SU-DHL-6 (cell line): ENCODE measurements around the gene KCNC4.

Experiments used
- H2AFZ ChIP-seq: fragments of 200-600 bp; sonication (generic); 2 replicates; pipeline ENCODE4 v1.6.1; 2014; ENCODE audit warnings: low read depth, mild to moderate bottlenecking, moderate library complexity, mixed read lengths, antibody characterized with exemption, low read length; ENCODE audit not compliant: severe bottlenecking
- H3F3A ChIP-seq: fragments of 200-600 bp; shearing (Covaris generic); 2 replicates; pipeline ENCODE4 v1.6.0; 2016; ENCODE audit warnings: antibody characterized with exemption, mild to moderate bottlenecking; ENCODE audit not compliant: insufficient read depth
- H3K27ac ChIP-seq: fragments of 200-600 bp; sonication (generic); 2 replicates; pipeline ENCODE4 v1.5.1; 2016; ENCODE audit warnings: low read depth, mild to moderate bottlenecking, low read length, moderate library complexity, mixed read lengths
- H3K27me3 ChIP-seq: fragments of 200-600 bp; sonication (generic), shearing (Covaris generic); 2 replicates; pipeline ENCODE4 v1.6.0; 2014; ENCODE audit warnings: mild to moderate bottlenecking, low read length
- H3K36me3 ChIP-seq: fragments of 200-600 bp; sonication (generic); 2 replicates; pipeline ENCODE4 v1.6.1; 2014; ENCODE audit warnings: mild to moderate bottlenecking, low read length, mixed read lengths
- H3K4me2 ChIP-seq: fragments of 300-600, 200-600 bp; shearing (Covaris generic), sonication (generic); 2 replicates; pipeline ENCODE4 v1.6.0; 2014; ENCODE audit warnings: low read length, low read depth, mild to moderate bottlenecking; ENCODE audit not compliant: poor library complexity, severe bottlenecking
- H3K4me3 ChIP-seq: fragments of 200-600 bp; sonication (generic); 2 replicates; pipeline ENCODE4 v1.5.1; 2014; ENCODE audit warnings: antibody characterized with exemption, low read length, mild to moderate bottlenecking, mixed read lengths; ENCODE audit not compliant: insufficient read depth, poor library complexity, severe bottlenecking
- H3K79me2 ChIP-seq: fragments of 200-600 bp; sonication (generic); 2 replicates; pipeline ENCODE4 v1.6.1; 2014; ENCODE audit warnings: mild to moderate bottlenecking, low read length, moderate library complexity; ENCODE audit not compliant: insufficient read depth
- H3K9ac ChIP-seq: fragments of 200-600 bp; sonication (generic); 2 replicates; pipeline ENCODE4 v1.7.0; 2014; ENCODE audit warnings: mild to moderate bottlenecking, low read length
- H3K9me2 ChIP-seq: fragments of 200-600 bp; sonication (generic); replicated peaks from 2 replicates; pipeline ENCODE4 v1.6.1; 2014; ENCODE audit warnings: low read length; ENCODE audit not compliant: insufficient read depth
- H3K9me3 ChIP-seq: fragments of 200-600 bp; sonication (generic); 2 replicates; pipeline ENCODE4 v1.6.1; 2014; ENCODE audit warnings: low read length, mixed read lengths; ENCODE audit not compliant: insufficient read depth
- H4K20me1 ChIP-seq: fragments of 200-600 bp; sonication (generic); 2 replicates; pipeline ENCODE4 v1.6.1; 2014; ENCODE audit warnings: low read depth, mild to moderate bottlenecking, antibody characterized with exemption, low read length, moderate library complexity, mixed read lengths
- CTCF ChIP-seq: fragments of 200-600 bp; sonication (generic); IDR thresholded peaks from one replicate; pipeline ENCODE4 v1.5.1; 2017; ENCODE audit warnings: antibody characterized with exemption, mild to moderate bottlenecking, low read length, moderate library complexity; ENCODE audit not compliant: insufficient read depth, poor library complexity, severe bottlenecking
- EZH2phosphoT487 ChIP-seq: fragments of 200-600 bp; sonication (generic), shearing (Covaris generic); conservative IDR thresholded peaks from 2 replicates; pipeline ENCODE4 v1.6.1; 2018; ENCODE audit warnings: mild to moderate bottlenecking, antibody characterized with exemption, low read length, moderate library complexity, mixed read lengths

Gene KCNC4

GRCh38 chr1:110250749-110251148 is 40.6 kb downstream of the KCNC4 start:
- Histone ChIP-seq H3K9me2 (no peaks in the 10 kb centered on the region), H3K27ac (no peak overlapping the region), H2AFZ (no peak overlapping the region), H3K9ac (no peak overlapping the region), H3K36me3 (no peaks in the 10 kb centered on the region), H3K4me2 (no peak overlapping the region), H3K27me3 (no peaks in the 10 kb centered on the region), H3K4me3 (no peak overlapping the region), H3F3A (no peaks in the 10 kb centered on the region), H4K20me1 (no peaks in the 10 kb centered on the region), H3K9me3 (no peaks in the 10 kb centered on the region), H3K79me2 (no peaks in the 10 kb centered on the region)
- no peak for TF ChIP-seq CTCF
- TF ChIP-seq EZH2phosphoT487: no peak

- H4K20me1 ChIP-seq: no peaks in the 10 kb centered on the region
- TF ChIP-seq EZH2phosphoT487 (no peak), CTCF (no peak)
- H3K9ac ChIP-seq: no peak overlapping the region
These were observed 43.1 kb downstream of the KCNC4 start for GRCh38 chr1:110253213-110253612.

GRCh38 chr1:110254604-110255391 is 44.7 kb downstream of the KCNC4 start:
- Histone ChIP-seq H3K9me3 (no peaks in the 10 kb centered on the region), H3K9ac (no peak overlapping the region), H2AFZ (no peak overlapping the region), H3F3A (no peaks in the 10 kb centered on the region), H3K27ac (no peak overlapping the region), H3K4me2 (no peak overlapping the region), H3K9me2 (no peaks in the 10 kb centered on the region), H3K36me3 (no peaks in the 10 kb centered on the region), H3K4me3 (no peak overlapping the region), H4K20me1 (no peaks in the 10 kb centered on the region), H3K79me2 (no peaks in the 10 kb centered on the region), H3K27me3 (no peaks in the 10 kb centered on the region)
- TF ChIP-seq CTCF (no peak), EZH2phosphoT487 (no peak)

More at GRCh38 chr1:110253213-110253612, 43.1 kb downstream of the KCNC4 start:
- Histone ChIP-seq H3K4me2 (no peak overlapping the region), H3K9me2 (no peaks in the 10 kb centered on the region), H3K79me2 (no peaks in the 10 kb centered on the region), H3K36me3 (no peaks in the 10 kb centered on the region), H3K9me3 (no peaks in the 10 kb centered on the region), H3K27ac (no peak overlapping the region), H3K4me3 (no peak overlapping the region), H3F3A (no peaks in the 10 kb centered on the region), H2AFZ (no peak overlapping the region), H3K27me3 (no peaks in the 10 kb centered on the region)
